Measurements from ENCODE around the gene DPH1.

Gene DPH1

DNA sequence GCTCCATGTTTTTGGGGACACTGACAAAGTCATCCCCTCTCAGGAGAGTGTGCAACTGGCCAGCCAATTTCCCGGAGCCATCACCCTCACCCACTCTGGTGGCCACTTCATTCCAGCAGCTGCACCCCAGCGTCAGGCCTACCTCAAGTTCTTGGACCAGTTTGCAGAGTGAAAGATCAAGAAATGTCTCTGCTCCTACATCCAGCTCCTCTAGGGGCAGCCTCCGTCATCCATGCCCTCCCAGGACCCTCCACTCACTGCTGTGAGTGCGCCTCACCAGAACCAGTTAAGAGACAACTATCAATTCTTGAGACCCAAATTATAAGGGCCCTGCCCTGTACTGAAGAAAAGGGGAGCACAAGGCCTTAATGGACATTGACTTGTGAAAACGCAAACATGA, 13.0 kb downstream of the DPH1 start:
- ChIA-PET CTCF (interaction anchor here (0.6 kb wide), 1 partner anchor 106 kb away, joined by 3 read pairs; no protein-coding TSS in a partner anchor), POLR2A (interaction anchor here (0.9 kb wide), 1 partner anchor 133 kb away, joined by 4 read pairs; no protein-coding TSS in a partner anchor)
- Histone ChIP-seq H3K36me3 (ENCODE audit: control insufficient read depth in 2 of 2, insufficient read depth in 1 of 2, low read length in 2 of 2) (peaks cover 14 to 49% of the 10 kb centered on the region in 2 experiments), H3K4me3 (ENCODE audit: low read depth, low read length) (no peak overlapping the region), H3K27ac (ENCODE audit: extremely low read depth, low read depth, low read length) (peak overlapping the region; percentile 81; the same call in 1 of the 2 replicates), H3K4me1 (ENCODE audit: control insufficient read depth, insufficient read depth, low read length) (peaks cover 6% of the 10 kb centered on the region), H3K9me3 (ENCODE audit: control insufficient read depth, insufficient read depth, low read depth, low read length) (no peaks in the 10 kb centered on the region)
- no peak for TF ChIP-seq KLF16 (tag by site-specific recombination; IDR thresholded peaks at IDR 0.05)
- TF ChIP-seq, protein P1, sequence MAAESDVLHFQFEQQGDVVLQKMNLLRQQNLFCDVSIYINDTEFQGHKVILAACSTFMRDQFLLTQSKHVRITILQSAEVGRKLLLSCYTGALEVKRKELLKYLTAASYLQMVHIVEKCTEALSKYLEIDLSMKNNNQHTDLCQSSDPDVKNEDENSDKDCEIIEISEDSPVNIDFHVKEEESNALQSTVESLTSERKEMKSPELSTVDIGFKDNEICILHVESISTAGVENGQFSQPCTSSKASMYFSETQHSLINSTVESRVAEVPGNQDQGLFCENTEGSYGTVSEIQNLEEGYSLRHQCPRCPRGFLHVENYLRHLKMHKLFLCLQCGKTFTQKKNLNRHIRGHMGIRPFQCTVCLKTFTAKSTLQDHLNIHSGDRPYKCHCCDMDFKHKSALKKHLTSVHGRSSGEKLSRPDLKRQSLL (tag by site-specific recombination; IDR thresholded peaks at IDR 0.05), result 0 out of 2 replicates have a peak, but pooled peaks have one; percentile 42

DNA sequence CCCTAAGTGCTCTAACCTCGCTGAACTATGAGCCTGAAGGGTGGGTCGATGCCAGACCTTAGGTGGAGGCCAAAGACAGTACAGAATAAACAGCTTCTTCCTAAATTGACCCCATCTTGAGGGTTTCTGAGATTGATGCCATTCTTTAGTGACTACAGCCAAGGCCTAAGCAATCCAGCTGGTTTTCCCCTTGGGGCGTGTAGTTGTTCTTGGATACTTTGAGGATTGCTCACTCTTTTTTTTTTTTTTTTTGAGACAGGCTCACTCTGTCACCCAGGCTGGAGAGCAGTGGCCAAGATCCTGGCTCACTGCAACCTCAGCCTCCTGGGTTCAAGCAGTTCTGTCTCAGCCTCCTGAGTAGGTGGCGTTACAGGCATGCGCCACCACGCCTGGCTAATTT, 13.8 kb downstream of the DPH1 start:
- POLR2A ChIA-PET, result interaction anchor here (0.6 to 1.1 kb wide), 3 partner anchors 251 to 331 kb away, joined by 3 to 4 read pairs (median 3); no protein-coding TSS in a partner anchor
- no peak overlapping the region for H3K27ac ChIP-seq (ENCODE audit: extremely low read depth, low read depth, low read length)
- CTCF ChIA-PET, result interaction anchor here (0.6 to 2.3 kb wide), 6 partner anchors 10 to 323 kb away, joined by 3 to 7 read pairs (median 4); no protein-coding TSS in a partner anchor

More for the DNA sequence above, 13.8 kb downstream of the DPH1 start:
- no peaks in the 10 kb centered on the region for H3K9me3 ChIP-seq (ENCODE audit: control insufficient read depth, insufficient read depth, low read depth, low read length)
- peaks cover 14 to 41% of the 10 kb centered on the region in 2 experiments for H3K36me3 ChIP-seq (ENCODE audit: control insufficient read depth in 2 of 2, insufficient read depth in 1 of 2, low read length in 2 of 2)
- H3K4me1 ChIP-seq (ENCODE audit: control insufficient read depth, insufficient read depth, low read length), result peaks cover 6% of the 10 kb centered on the region
- H3K4me3 ChIP-seq (ENCODE audit: low read depth, low read length), result no peak overlapping the region
- no peak for TF ChIP-seq ZNF37A (tag by site-specific recombination; IDR thresholded peaks at IDR 0.05)
- no peak for TF ChIP-seq ZNF837 (tag by site-specific recombination; IDR thresholded peaks at IDR 0.05)
- TF ChIP-seq, protein P2, sequence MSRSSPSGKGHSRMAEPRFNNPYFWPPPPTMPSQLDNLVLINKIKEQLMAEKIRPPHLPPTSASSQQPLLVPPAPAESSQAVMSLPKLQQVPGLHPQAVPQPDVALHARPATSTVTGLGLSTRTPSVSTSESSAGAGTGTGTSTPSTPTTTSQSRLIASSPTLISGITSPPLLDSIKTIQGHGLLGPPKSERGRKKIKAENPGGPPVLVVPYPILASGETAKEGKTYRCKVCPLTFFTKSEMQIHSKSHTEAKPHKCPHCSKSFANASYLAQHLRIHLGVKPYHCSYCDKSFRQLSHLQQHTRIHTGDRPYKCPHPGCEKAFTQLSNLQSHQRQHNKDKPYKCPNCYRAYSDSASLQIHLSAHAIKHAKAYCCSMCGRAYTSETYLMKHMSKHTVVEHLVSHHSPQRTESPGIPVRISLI (tag by site-specific recombination; IDR thresholded peaks at IDR 0.05), result peak; percentile 84; the same call in 1 of the 2 replicates
- TF ChIP-seq ZNF521 (tag by site-specific recombination; IDR thresholded peaks at IDR 0.05), result no peak
- no peak for TF ChIP-seq PRDM1 (tag by site-specific recombination; IDR thresholded peaks at IDR 0.05)
- TF ChIP-seq TCF7L2 (IDR thresholded peaks at IDR 0.05; ENCODE audit: borderline replicate concordance, low read depth, low read length), result no peak
- peak; percentile 46; the same call in 1 of the 2 replicates for TF ChIP-seq ZBTB17 (tag by site-specific recombination; IDR thresholded peaks at IDR 0.05)
- TF ChIP-seq ZBTB8A (tag by site-specific recombination; IDR thresholded peaks at IDR 0.05), result no peak
- TF ChIP-seq ZNF600 (tag by site-specific recombination; IDR thresholded peaks at IDR 0.05), result no peak
- TF ChIP-seq, protein P3, sequence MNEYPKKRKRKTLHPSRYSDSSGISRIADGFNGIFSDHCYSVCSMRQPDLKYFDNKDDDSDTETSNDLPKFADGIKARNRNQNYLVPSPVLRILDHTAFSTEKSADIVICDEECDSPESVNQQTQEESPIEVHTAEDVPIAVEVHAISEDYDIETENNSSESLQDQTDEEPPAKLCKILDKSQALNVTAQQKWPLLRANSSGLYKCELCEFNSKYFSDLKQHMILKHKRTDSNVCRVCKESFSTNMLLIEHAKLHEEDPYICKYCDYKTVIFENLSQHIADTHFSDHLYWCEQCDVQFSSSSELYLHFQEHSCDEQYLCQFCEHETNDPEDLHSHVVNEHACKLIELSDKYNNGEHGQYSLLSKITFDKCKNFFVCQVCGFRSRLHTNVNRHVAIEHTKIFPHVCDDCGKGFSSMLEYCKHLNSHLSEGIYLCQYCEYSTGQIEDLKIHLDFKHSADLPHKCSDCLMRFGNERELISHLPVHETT (tag by site-specific recombination; IDR thresholded peaks at IDR 0.05), result 0 out of 2 replicates have a peak, but pooled peaks have one; percentile 23
- TF ChIP-seq ZNF596 (tag by site-specific recombination; IDR thresholded peaks at IDR 0.05), result no peak
- no peak for TF ChIP-seq TRIM28 (IDR thresholded peaks at IDR 0.05; ENCODE audit: borderline replicate concordance, low read length)
- TF ChIP-seq, protein P4, sequence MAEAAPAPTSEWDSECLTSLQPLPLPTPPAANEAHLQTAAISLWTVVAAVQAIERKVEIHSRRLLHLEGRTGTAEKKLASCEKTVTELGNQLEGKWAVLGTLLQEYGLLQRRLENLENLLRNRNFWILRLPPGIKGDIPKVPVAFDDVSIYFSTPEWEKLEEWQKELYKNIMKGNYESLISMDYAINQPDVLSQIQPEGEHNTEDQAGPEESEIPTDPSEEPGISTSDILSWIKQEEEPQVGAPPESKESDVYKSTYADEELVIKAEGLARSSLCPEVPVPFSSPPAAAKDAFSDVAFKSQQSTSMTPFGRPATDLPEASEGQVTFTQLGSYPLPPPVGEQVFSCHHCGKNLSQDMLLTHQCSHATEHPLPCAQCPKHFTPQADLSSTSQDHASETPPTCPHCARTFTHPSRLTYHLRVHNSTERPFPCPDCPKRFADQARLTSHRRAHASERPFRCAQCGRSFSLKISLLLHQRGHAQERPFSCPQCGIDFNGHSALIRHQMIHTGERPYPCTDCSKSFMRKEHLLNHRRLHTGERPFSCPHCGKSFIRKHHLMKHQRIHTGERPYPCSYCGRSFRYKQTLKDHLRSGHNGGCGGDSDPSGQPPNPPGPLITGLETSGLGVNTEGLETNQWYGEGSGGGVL (tag by site-specific recombination; IDR thresholded peaks at IDR 0.05), result no peak
- no peak for TF ChIP-seq ZSCAN23 (tag by site-specific recombination; IDR thresholded peaks at IDR 0.05)
- no peak for TF ChIP-seq ZNF24 (tag by site-specific recombination; IDR thresholded peaks at IDR 0.05)
- TF ChIP-seq, protein P5, sequence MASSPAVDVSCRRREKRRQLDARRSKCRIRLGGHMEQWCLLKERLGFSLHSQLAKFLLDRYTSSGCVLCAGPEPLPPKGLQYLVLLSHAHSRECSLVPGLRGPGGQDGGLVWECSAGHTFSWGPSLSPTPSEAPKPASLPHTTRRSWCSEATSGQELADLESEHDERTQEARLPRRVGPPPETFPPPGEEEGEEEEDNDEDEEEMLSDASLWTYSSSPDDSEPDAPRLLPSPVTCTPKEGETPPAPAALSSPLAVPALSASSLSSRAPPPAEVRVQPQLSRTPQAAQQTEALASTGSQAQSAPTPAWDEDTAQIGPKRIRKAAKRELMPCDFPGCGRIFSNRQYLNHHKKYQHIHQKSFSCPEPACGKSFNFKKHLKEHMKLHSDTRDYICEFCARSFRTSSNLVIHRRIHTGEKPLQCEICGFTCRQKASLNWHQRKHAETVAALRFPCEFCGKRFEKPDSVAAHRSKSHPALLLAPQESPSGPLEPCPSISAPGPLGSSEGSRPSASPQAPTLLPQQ (tag by site-specific recombination; IDR thresholded peaks at IDR 0.05), result no peak

Data from HEK293 (cell line).